Ramos (cell line): ENCODE results near the gene FOSL1.
"Not testable (repeated sequence)": the region's sequence is repeated elsewhere in the genome, so short reads cannot be mapped to it uniquely, and the experiment has no call there.

Source experiments
- in situ Hi-C: fragments of 300-500 bp; cut with MboI; formaldehyde crosslinking; loops from one replicate; pipeline ENCODE4 v1.14.3; 2022; ENCODE audit warnings: low sequenced_read_pairs; ENCODE audit not compliant: unreplicated experiment

Gene FOSL1

GRCh38 chr11:65898656-65899355 lies 1.4 kb downstream of the FOSL1 start:
- in situ Hi-C loops: no loop called here

- in situ Hi-C loops: no loop called here
Observed at GRCh38 chr11:65897020-65897471, 3.1 kb downstream of the FOSL1 start.

- in situ Hi-C loops: no loop called here
Observed at GRCh38 chr11:65896034-65896999, 3.9 kb downstream of the FOSL1 start.

- in situ Hi-C loops: no loop called here
Observed at GRCh38 chr11:65895482-65895981, 4.7 kb downstream of the FOSL1 start.

GRCh38 chr11:65894034-65894591 lies 6.1 kb downstream of the FOSL1 start:
- in situ Hi-C loops: no loop called here

- in situ Hi-C loops: no loop called here
Observed at GRCh38 chr11:65892661-65893317, 7.4 kb downstream of the FOSL1 start.

- in situ Hi-C loops: not testable (repeated sequence)
Observed at GRCh38 chr11:65892137-65892540, 8.0 kb downstream of the FOSL1 start.

- in situ Hi-C loops: no loop called here
Observed at GRCh38 chr11:65891219-65892136, 8.7 kb downstream of the FOSL1 start.

- in situ Hi-C loops: no loop called here
Observed at GRCh38 chr11:65890324-65891218, 9.6 kb downstream of the FOSL1 start, which contains the start of gene CCDC85B. Gene CCDC85B, plus strand, starts transcription at chr11:65890673. Its CDS starts 111 bp downstream, at chr11:65890784.

- in situ Hi-C loops: no loop called here
Observed at GRCh38 chr11:65888163-65888814, 11.9 kb downstream of the FOSL1 start, which contains the start of gene FIBP. Gene FIBP, minus strand, starts transcription at chr11:65888471. Its CDS starts 53 bp downstream, at chr11:65888418.

- in situ Hi-C loops: no loop called here
Observed at GRCh38 chr11:65887723-65888162, 12.4 kb downstream of the FOSL1 start.

GRCh38 chr11:65886826-65887722 lies 13.1 kb downstream of the FOSL1 start:
- in situ Hi-C loops: no loop called here

GRCh38 chr11:65885808-65886536 lies 14.2 kb downstream of the FOSL1 start:
- in situ Hi-C loops: no loop called here

GRCh38 chr11:65885231-65885630 lies 15.0 kb downstream of the FOSL1 start:
- in situ Hi-C loops: no loop called here

- in situ Hi-C loops: loop anchor here (5.0 kb wide), 1 partner anchor 103 kb away; no protein-coding TSS in a partner anchor
Observed at GRCh38 chr11:65884716-65885092, 15.5 kb downstream of the FOSL1 start.
